GM21367 (cell line): ENCODE results near the gene PABPC5.

Source experiments
- ATAC-seq: cut with Tn5 transposase; IDR thresholded peaks from one replicate; pipeline ENCODE4 v1.9.1; 2021; ENCODE audit not compliant: unreplicated experiment

PABPC5 gene

GRCh38 chrX:91434351-91435168, at the start of gene PABPC5:
Gene PABPC5, plus strand, starts transcription at chrX:91434839. Its CDS starts 739 bp downstream, at chrX:91435578.
- ATAC-seq = no peak

GRCh38 chrX:91389026-91389425, 45.6 kb upstream of the PABPC5 start:
- no peak for ATAC-seq

GRCh38 chrX:91414713-91415112, 19.9 kb upstream of the PABPC5 start:
- ATAC-seq = no peak

GRCh38 chrX:91435395-91435794, 756 bp downstream of the PABPC5 start:
- ATAC-seq = no peak
